Measurements from ENCODE around the gene TTLL5.
A peak's percentile ranks its signal among the peaks of the same experiment; 100 is the strongest.

TTLL5 gene

DNA sequence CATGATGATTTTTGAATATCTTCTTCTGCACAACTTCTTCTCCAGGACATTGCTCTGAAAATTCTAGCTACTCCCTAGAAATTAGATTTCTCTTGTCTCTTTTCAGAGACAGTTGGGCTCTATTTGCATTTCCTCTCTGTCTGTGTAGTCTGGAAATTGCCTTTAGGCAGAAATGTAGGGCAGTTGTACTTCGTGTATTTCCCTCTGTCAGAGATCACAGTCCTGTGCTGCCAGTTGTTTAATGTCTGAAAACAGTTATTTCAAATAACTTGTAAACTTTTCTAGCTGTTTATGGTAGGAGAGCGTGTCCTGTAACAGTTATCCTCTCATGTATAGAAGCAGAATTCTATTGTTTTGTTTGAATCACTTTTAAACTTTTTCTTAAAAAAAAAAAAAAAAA is 86.9 kb downstream of the TTLL5 start:
- DNase-seq, result no peak

DNA sequence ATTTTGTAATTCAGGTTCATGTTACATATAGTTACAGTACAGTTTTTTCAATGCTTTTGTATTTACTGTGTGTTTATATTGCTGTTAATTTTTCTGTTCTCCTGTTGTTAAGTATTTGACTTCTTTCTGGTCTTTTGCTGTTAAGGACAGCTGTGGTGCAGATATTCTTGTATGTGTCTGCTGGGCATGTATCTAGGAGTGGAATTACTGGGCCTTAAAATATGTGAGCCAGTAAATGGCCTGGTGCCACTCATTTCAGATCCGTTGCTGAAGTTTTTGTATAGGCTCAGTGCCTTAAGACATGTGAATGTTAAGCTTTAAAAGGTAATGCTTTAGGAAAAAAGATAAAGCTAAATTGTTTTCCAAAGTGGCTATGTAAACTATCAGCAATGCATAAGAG is 87.3 kb downstream of the TTLL5 start:
- no peak for DNase-seq

DNA sequence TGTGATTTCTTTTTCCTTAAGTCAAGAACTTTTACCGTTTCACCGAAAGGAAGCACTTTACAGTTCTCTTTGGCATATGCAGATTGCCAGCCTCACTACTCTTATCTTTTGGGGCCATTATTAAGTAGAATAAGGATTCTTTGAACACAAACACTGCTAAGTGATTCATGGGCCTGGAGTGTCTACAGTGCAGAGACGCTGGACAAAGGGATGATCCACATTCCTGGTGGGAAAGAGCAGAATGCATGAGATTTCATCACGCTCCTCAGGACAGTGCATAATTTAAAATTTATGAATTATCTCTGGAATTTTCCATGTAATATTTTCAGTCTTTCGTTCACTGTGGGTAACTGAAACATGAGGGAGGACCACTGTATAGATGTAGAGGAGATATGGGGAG is 90.2 kb downstream of the TTLL5 start:
- DNase-seq, result no peak

- no peak for DNase-seq
Observed at GRCh38 chr14:75752086-75752485, 91.0 kb downstream of the TTLL5 start.

GRCh38 chr14:75752907-75753594 is 92.0 kb downstream of the TTLL5 start:
- DNase-seq, result no peak

- DNase-seq, result no peak
Observed at GRCh38 chr14:75753696-75754095, 92.7 kb downstream of the TTLL5 start.

GRCh38 chr14:75757644-75758402 is 96.8 kb downstream of the TTLL5 start:
- no peak for DNase-seq

- DNase-seq, result no peak
Observed at GRCh38 chr14:75764020-75764419, 103.0 kb downstream of the TTLL5 start.

- no peak for DNase-seq
Observed at GRCh38 chr14:75769047-75769685, 108.1 kb downstream of the TTLL5 start.

DNA sequence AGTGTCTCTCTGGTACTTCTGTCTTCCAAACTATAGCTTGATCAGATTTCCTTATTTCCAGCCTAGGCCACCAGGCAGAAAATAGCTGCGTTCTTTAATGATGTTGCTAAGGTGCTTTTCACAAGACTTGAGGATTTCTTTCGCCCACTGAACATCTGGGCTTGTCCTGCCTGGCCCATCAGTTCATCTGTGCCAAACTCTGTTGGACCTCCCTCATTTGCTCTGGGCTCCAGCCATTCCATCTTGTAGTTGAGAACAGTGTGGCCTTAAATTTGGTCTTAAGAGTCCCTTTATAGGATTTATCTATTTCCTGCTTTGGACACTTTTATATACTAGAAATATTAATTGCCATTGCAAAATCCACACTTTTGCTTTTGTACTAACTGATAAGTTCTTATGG is 109.6 kb downstream of the TTLL5 start:
- DNase-seq, result no peak

GRCh38 chr14:75771595-75771994 is 110.5 kb downstream of the TTLL5 start:
- DNase-seq, result no peak

DNA sequence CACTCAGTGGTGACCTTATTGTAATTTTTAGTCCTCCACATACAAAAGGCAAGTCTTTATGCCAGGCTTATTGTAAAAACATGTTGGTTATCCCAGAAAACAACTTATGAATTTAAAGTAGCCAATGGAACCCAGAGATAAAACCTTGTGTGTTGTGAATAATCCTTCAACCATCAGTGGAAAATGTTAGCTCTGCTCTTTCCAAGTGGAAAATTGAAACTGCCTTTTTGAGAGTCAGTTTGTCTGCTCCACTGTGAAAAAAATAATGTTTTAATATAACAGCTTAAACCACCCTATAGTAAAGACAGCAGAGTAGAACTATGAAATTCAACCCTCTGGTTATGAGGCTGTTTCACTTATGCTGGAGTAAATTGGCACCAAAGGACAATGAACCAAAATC is 112.0 kb downstream of the TTLL5 start:
- no peak for DNase-seq

GRCh38 chr14:75781096-75781495 is 120.0 kb downstream of the TTLL5 start:
- no peak for DNase-seq

DNA sequence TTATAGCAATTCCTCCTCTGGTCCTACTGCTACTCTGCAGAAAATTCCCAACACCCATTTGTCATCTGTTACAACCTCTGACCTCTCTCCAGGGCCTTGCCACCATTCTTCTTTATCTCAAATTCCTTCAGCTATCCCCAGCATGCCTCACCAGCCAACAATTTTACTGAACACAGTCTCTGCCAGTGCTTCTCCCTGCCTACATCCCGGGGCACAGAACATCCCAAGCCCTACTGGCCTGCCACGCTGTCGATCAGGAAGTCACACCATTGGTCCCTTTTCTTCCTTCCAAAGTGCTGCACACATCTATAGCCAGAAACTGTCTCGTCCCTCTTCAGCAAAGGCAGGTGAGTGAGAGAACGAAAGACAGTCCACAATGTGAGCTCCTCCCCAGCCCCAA is 122.1 kb downstream of the TTLL5 start:
- DNase-seq, result no peak

DNA sequence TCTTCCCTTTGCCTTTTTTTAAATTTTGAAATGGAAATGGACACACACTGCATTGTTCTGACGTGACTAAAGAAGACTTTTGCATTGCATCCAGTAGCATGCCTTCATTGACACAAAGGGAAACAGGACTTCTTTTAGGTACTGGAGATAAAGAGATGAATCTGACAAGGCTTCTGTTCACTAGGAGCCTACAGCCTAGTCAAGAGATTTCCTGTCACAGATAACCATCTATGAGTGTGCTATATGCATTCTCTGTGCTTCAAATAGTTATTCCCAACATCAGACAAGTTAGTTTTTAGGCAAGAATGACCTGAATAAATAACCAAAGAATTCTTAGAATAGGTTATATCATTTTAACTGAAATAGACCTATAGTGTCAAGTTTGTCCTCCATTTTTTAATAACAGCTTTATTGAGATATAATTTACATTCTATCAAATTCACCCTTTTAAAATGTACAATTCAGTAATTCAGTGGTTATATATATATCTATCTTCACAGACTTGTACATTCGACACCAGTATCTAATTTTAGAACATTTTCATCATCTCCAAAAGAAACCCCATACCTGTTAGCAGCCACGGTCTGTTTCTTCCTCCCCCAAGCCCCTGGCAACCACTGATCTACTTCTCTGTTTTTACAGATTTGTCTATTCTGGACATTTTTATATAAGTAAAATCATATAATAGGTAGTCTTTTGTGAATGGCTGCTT is 122.7 kb downstream of the TTLL5 start:
- DNase-seq, result no peak

DNA sequence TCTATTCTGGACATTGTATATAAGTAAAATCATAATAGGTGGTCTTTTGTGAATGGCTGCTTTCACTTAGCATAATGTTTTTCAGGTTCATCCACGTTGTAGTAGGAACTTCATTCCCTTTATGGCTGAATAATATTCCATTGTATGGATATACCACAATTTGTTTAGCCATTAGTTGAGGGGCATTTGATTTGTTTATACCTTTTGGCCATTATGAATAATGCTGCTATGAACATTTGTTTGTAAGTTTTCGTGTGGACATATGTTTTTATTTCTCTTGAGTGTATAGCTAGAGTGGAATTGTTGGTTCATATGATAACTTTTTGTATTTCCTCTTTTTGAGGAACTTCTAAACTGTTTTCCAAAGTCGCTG is 123.3 kb downstream of the TTLL5 start:
- DNase-seq, result no peak

GRCh38 chr14:75793806-75794205 is 132.8 kb downstream of the TTLL5 start:
- DNase-seq, result no peak

DNA sequence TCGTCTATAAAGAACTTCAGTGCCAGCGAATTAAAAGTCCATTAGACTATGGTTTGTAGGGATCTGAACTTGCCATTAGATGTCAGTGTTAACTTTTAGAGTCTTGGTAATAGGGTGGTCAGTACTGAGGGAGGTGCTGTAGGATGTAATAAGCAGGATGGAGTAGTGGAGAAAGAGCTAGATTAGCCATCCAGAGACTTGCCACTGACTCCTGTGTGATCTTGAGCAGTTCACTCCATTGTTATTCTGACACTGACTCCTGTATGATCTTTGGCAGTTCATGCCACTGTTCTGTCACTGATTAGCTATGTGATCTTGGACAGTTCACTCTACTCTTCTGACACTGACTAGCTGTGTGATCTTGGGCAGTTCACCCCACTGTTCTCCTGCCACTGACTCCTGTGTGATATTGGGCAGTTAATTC is 133.6 kb downstream of the TTLL5 start:
- no peak for DNase-seq

DNA sequence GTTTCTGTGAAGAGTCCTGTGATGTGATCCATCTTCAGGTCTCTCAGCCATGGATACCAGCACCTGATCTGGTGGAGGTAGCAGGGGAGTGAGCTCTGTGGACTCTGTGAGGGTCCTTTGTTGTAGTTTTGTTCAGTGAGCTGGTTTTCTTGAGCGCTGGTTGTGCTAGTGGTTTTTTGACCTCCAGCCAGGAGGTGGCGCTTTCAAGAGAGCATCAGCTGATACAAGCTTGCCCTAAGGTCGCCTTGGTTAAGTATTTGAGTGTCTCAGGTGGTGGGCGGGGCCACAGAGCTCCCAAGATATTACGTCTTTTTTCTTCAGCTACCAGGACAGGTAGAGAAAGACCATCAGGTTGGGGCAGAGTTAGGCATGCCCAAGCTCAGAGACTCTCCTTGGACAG is 139.7 kb downstream of the TTLL5 start:
- peak; percentile 8 for DNase-seq

DNA sequence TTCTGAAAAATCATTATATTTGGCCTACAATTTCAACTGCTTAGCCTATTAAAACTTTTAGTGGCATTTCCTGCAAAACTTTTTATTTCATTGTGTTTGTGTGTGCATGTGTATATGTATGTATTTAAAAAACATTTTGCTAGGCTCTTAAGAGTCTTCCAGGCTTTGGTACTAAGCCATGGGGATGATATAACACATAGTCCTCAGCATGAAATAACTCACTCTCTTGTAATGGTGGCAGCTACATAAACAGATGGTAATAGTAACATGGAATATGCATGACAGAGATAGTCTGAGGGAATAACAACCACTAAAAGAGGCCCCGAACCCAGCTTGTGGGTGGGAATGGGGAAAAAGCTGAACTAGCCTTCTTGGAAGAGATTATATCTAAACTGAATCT is 141.4 kb downstream of the TTLL5 start:
- DNase-seq, result no peak

DNA sequence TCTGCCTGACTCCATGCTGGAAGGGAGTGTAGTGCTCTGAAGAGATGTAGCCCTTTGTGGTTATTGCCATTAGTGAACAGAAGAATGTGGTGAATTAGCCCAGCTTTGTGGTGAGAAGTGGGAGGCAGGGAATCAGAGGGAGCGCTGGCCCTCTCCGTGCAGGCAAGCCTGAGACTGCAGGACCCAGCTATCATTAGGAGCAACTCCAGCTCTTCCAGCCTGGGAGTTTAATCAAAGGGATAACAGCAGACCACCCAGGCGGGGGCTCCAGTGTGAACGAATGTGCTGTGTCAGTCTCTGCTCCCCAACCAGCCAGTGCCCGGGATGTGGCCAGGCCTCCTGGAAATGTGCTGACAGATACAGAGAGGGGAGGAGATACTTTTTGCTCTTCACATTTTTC is 142.7 kb downstream of the TTLL5 start:
- DNase-seq, result no peak

GRCh38 chr14:75804570-75805275 is 143.7 kb downstream of the TTLL5 start:
- DNase-seq, result no peak

DNA sequence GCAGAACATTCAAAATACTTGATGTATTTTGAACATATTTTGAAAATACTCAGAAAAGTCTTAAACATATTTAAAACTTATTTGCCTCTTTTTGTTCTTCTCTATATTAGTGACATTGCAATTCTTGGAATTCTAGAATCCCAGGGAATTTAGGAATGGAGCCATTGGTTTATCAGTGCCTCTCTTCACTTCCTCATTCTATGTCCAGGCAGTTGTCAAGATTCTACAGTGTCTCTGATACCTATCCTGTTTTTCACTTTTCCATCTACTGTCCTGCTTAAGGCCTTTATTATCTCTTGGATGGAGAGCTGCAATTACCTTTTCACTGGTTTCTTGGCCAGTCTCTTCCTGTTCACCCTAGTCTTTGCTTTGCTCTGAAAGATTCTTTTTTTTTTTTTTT is 144.6 kb downstream of the TTLL5 start:
- no peak for DNase-seq
